T-helper 1 cell (primary cell): Measurements from ENCODE around the gene ZNF354C.
"Not testable (repeated sequence)": the region's sequence is repeated elsewhere in the genome, so short reads cannot be mapped to it uniquely, and the experiment has no call there.

Experiments
- DNase-seq, 5 donors: peaks; one replicate each; pipeline ENCODE4 v3.0.0-alpha.2; 2012 to 2020
- total RNA-seq, 4 donors: gene quantifications; one replicate each; lab custom pipeline; 2026; lab: John Stamatoyannopoulos, UW

Gene ZNF354C
- total RNA-seq = 7.5 to 19.7 (median 15.3) reads per million in 4 donors

DNA sequence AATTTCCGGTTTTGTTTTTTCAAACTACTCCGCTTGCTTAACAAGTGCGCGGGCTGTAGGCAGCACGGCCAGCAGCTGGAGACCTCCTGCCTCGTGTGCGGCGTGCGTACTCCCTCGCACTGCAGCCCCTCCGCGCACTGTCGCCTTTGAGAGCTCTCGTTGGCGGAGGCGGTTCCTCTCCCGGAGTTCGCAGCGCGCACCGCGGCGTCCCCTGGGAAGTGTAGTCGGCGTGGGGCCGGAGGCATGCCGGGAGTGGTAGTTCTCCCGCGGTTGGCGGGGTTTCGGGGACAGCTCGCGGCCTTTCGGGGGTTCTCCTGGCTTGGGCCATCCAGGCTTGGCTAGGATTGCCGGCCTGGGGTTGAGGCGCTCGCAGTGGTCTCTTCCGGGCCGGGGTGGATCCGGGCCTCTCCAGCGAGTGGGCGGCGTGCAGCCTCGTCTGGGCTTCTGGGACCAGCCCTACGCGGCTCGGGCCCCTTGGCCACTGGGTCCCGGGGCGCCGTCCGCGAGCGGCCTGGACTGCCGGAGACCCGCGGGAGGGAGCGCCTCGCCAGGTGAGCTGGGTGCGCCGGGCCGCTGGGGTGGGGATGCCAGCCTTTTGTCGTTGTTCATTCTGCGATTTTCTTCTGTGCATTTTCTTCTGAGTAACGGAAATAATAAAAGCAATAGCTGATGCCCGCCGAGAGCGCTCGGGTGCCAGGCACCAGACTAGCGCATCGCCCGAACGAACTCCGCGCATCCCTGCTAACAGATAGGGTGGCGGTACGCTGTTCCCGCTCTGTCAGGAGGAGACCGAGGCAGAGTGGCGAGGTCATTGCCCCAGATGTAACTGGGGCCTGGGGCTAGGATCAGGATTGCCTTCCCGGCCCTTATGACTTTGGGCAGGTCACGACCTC, at the start of gene ZNF354C:
TSS of gene ZNF354C (plus strand) at position 258 of the 893 bp plus-strand sequence. CDS start 1,696 bp downstream, outside the sequence.
- DNase-seq = peak; percentile 63 to 86 (median 75)

DNA sequence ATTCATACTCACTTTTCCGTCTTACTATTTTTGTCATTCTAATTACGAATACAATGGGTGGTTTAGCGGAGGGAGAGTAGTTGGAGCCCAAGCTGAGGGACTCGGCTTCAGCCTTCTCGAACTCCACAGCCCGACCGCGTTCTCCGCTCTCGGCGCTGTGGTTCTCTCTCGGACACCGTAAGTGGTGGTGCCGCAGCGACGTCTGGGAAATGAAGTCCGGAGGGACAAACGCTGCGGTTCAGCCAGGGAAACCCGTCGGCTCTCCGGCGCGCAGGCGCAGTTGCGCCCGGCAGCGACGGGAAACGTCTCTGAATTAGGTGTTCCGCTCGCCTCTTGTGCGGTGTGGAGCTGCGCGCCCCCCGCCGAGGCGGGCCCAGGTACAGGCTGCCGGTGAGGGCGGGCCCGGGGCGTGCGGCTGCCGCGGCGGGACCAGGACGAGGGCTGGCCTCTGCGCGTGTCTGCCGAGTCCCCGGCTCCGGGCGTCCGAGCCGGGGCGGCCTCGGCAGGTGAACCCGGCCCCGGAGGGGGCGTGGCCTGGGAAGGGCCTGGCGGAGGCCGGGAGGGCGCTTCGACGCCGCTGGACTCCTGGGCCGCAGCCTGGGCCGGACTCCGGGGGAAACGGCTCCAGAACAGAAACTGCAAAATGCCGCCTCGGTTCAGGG, 36.5 kb upstream of the ZNF354C start, which contains the start of gene ZNF879:
TSS of gene ZNF879 (plus strand) at position 277 of the 662 bp plus-strand sequence. CDS start 1,201 bp downstream, outside the sequence.
- peak; percentile 84 to 93 (median 90) for DNase-seq

DNA sequence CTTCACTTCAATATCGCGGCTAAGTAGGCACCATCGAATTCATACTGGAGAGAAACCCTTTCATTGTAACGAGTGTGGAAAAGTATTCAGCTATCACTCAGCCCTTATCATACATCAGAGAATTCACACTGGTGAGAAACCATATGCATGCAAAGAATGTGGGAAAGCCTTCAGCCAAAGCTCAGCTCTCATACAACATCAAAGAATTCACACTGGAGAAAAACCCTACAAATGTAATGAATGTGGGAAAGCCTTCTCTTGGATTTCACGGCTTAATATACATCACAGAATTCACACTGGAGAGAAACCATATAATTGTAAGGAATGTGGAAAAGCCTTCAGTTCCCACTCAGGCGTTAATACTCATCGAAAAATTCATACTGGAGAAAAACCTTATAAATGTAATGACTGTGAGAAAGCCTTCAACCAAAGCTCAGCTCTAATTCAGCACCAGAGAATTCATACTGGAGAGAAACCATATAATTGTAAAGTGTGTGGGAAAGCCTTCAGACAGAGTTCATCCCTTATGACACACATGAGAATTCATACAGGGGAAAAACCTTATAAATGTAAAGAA, 27.1 kb upstream of the ZNF354C start:
- DNase-seq = no peak

GRCh38 chr5:179044765-179045164, 15.4 kb upstream of the ZNF354C start:
- no peak for DNase-seq

DNA sequence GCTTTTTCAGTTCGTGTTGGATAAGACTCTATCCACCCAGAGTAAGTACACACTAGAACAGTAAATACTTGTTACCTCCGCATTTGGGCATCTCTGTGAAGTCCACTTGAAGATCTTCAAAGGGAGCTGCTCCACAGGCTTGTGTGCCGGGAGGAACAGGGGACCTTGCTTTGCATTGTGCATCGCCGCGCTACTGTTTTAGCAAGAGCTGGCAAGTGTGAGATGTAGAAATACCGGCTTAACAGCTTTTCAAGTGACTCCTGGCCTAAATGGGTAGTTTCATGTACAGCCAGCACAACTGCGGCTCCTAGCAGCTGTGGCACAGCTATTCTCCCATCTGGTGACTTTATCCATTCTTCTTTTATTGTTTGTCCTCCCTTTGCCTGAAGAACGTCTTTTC, 8.4 kb upstream of the ZNF354C start:
- no peak for DNase-seq

- no peak for DNase-seq
Measured at GRCh38 chr5:179054036-179054785, 6.0 kb upstream of the ZNF354C start.

GRCh38 chr5:179054876-179055275, 5.3 kb upstream of the ZNF354C start:
- no peak for DNase-seq

DNA sequence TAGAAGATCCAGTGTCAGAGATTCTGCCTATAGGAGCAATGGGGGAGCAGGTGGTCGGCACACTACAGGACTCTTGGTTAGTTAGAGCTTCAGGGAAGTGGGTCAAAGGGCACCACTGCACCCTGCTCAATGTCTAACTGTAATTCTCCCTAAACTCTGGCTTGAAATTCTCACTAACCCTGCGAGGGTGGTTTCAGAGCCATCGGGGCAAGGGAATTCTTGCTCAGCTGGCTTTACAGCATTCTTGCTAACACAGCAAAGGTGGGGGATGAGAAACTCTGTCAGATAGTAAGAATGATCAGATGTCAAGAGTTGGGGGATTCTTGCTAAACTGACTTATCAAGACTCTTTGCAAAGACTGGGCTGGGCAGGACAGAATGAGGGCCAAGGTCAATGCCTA, 4.7 kb upstream of the ZNF354C start:
- DNase-seq = no peak

DNA sequence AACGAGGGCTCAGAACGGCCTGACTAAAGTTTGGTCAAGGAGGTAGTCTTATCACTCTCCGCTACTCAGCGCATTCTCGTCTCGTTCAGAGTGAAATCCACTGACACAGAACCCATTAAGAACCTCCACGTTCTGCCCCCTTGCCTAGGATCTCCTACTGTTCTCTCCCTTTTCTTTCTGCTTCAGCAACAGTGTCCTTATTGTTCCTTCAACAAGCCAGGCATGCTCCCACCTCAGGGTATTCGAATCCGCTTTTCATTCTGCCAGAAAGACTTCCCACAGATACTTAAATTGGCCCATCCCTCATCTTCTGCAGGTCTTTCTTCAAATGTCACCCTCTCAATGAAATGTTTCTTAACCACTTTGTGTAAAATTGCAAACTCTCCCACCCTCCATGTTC, 4.3 kb upstream of the ZNF354C start:
- DNase-seq = no peak

DNA sequence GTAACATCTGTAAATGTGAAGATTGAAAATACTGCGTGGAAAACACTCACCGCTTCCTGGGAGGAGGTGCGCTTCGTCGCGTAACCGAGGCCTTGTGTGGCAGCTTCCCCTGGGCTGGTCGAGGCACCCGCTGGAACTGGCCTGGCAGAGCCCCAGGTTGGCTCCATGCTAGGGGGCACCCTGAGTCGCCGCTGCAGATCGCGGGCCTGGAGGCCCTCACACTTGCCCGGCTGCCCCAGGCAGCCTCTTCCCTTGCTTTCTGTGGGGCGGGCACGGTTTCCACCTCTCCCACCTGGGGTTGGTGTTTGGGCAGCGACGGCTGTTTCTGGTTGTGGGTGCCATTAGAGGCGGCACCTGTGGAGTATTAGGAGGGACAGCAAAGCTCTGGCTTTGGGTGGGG, 852 bp downstream of the ZNF354C start:
- DNase-seq = no peak

DNA sequence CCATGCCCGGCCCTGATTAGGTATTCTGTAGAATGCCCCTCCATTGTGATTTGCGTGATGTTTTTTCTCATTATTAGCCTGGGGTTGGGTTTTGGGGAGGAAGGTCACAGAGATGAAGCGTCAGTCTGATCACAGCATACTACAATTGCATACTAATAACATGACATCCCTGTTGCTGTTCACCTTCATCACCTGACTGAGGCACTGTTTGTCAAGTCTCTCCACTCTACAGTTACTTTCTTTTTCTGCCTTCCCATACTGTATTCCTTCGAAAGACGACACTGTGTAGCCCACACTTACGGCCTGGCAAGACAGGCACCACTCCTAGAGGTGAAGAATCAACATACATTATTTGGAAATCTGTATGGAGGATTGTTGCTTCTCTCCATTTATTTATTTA, 5.5 kb downstream of the ZNF354C start:
- no peak for DNase-seq

DNA sequence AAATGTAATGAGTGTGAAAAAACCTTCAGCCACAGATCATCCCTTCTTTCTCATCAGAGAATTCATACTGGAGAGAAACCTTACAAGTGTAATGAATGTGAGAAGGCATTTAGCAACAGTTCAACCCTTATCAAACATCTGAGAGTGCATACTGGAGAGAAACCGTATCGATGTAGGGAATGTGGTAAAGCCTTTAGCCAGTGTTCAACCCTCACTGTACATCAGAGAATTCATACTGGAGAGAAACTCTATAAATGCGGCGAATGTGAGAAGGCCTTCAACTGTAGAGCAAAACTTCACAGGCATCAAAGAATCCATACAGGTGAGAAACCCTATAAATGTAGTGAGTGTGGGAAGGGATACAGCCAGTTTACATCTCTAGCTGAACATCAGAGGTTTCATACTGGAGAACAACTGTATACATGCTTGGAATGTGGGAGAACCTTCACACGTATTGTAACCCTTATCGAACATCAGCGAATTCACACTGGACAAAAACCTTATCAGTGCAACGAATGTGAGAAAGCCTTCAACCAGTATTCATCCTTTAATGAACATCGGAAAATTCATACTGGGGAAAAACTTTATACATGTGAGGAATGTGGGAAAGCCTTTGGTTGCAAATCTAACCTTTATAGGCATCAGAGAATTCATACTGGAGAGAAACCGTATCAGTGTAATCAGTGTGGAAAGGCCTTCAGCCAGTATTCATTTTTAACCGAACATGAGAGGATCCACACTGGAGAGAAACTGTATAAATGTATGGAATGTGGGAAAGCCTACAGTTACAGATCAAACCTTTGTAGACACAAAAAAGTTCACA, 19.2 kb downstream of the ZNF354C start:
- DNase-seq = no peak

DNA sequence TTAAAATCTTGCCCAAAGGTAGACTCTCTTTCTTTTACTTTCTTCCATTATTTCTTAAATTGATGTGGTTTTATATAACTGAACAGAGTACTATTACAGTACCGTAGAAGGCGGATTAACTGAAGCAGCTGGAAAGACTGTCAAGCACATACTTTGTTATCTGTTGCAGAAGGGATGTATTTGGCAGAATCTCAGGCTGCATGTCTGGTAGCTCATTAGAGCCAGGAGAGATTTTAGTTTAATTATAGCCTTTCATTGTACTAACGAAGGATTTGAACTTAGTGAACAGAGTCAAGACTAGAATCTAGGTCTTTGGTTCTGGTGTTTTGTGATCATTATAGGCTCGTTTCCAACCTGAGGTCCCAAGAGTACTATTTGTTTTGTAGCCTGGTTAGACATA, 20.6 kb downstream of the ZNF354C start:
- no peak for DNase-seq

DNA sequence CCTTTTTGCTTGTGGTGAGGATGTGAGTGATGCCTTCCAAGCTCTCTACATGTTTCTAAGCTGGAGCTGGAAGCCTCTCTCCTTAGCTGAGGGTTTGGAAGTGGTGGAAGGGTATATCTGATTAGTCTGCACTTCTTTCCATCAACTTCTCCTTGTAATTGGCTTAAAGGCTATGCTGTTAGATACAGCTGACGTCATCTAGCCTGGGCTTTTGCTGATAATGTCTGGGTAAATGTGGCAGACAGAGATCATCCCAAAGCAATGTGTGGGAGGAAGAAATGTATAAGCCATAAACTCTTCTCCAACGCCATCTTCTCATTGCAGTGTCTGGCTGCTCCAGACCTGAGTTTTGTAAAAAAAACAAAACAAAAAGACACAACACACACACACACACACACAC, 29.3 kb downstream of the ZNF354C start:
- DNase-seq = no peak

- not testable (repeated sequence) for DNase-seq
Measured at GRCh38 chr5:179101282-179101681, 41.1 kb downstream of the ZNF354C start.

- DNase-seq = no peak
Measured at GRCh38 chr5:179110528-179110927, 50.4 kb downstream of the ZNF354C start.

DNA sequence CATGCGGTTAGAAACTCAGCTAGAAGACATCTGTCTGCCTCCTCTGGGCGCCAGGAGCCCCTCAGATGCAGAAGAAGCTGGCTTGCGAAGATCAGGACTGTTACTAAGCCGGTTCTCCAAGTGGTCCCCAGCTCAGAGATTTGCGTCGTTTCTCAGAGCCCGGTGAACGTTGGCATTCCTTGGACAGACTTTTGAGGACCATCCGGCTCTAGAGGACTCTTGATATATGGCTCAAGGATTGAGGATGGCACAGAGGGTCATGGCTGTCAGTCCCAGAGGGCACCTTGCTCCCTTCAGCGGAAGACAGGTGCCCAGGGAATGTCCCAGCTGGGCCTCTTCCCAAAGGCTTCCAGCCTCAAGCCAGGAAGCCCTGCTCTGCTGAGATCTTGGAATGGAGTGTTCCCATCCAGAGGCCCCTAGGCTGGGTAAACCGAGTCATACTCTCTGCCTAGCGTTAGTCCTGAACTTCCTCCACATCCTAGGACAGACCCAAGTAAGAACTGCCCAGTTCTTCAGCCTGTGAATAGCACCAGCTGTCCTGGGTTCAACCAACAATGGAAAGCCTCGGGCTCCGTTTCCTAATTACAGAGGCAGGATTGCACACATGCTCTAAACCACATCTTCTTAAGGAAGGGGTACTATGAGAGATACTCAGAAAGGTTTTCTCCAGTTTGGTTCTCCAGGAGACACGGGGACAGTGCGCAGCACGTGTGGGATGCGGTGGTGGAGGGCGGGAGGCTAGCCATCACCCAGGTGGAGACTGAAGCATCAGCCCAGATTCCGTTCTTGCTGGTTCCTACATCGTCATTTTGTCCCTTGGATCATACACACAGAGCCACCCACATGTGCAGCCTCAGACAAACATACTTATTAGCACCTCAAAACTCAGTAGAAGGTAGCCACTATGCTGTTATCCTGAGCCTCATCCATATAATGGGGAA, 51.4 kb downstream of the ZNF354C start:
- no peak for DNase-seq

- no peak for DNase-seq
Measured at GRCh38 chr5:179112469-179113142, 52.4 kb downstream of the ZNF354C start.

DNA sequence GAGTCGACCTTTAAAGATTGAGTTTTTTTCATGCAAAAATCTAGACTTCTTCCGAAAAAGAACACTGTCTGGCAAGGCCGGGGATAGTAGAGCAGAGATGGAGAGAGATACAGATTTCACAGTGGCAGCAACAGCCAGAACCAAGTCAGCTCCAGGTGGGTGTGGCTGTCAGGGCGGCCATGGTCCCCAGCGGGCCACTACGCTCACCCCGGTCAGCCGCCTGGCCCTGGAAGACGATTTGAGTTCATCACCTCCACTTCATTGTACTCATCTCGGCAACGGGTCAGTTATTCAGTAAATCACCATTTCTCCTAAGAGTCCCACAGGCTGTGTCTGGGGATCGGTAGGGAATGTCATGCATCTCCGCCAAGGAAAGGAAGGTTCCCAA, 53.0 kb downstream of the ZNF354C start:
- DNase-seq = no peak
